ENCODE results near the gene NKX6-2. TPM values are rescaled to one million over a fixed set of nuclear protein-coding genes. Genes with fewer than 3 reads are reported as not detected.

Gene NKX6-2
- polyA plus RNA-seq, 1 donor: 1.7 TPM

DNA sequence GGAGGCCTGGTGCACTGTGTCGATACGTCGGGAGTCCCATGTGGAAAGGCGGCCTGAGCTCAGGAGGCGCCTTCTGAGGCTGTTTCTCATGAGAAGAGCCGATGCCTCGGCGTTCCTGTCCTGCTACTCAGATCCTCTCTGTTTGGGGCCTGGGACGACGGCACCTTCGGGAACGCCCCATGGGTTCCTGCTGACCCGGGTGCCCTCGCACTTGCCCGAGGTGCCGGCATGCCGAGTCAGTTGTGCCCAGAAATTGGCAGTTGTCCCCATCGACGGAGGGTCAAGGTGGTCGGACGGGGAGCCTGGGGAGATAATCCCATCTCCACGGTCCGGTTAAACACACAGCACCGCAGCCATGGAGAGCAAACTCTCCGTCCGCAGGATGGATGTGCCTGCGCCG is 33.0 kb downstream of the NKX6-2 start:
- H3K27ac ChIP-seq (ENCODE audit: low read length): no peak overlapping the region
- H3K27me3 ChIP-seq (ENCODE audit: control insufficient read depth, insufficient read depth, low read length): no peaks in the 10 kb centered on the region
- H3K4me1 ChIP-seq (ENCODE audit: control insufficient read depth, insufficient read depth, low read length): no peaks in the 10 kb centered on the region
- H3K9me3 ChIP-seq (ENCODE audit: control insufficient read depth, low read depth, low read length): peaks cover 27% of the 10 kb centered on the region
- WGBS (ENCODE audit: insufficient coverage, low lambda C conversion rate): no CpG with 5 or more reads among the region's 28 CpGs
- DNase-seq: no peak
- H3K4me3 ChIP-seq (ENCODE audit: low read length): no peak overlapping the region
- H3K36me3 ChIP-seq (ENCODE audit: control insufficient read depth, insufficient read depth, low read length): peaks cover 52% of the 10 kb centered on the region

DNA sequence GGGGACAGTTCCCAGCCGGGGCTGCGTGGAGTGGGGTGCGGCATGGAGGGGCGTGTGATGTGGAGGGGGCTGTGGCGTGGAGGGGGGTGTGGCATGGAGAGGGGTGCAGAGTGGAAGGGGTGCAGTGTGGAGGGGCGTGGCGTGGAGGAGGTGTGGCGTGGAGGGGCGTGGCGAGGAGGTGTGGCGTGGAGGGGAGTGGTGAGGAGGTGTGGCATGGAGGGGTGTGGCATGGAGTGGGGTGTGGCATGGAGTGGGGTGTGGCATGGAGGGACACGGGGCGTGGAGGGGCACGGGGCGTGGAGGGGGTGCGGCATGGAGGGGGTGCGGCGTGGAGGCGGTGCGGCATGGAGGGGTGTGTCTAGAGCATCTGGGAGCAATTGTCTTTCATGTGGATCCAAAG is 33.6 kb downstream of the NKX6-2 start:
- Histone ChIP-seq H3K4me3 (ENCODE audit: low read length) (no peak overlapping the region), H3K36me3 (ENCODE audit: control insufficient read depth, insufficient read depth, low read length) (peaks cover 52% of the 10 kb centered on the region), H3K27ac (ENCODE audit: low read length) (no peak overlapping the region), H3K9me3 (ENCODE audit: control insufficient read depth, low read depth, low read length) (peaks cover 21% of the 10 kb centered on the region), H3K4me1 (ENCODE audit: control insufficient read depth, insufficient read depth, low read length) (no peaks in the 10 kb centered on the region), H3K27me3 (ENCODE audit: control insufficient read depth, insufficient read depth, low read length) (no peaks in the 10 kb centered on the region)
- no peak for DNase-seq
- WGBS (ENCODE audit: insufficient coverage, low lambda C conversion rate): no CpG with 5 or more reads among the region's 20 CpGs

DNA sequence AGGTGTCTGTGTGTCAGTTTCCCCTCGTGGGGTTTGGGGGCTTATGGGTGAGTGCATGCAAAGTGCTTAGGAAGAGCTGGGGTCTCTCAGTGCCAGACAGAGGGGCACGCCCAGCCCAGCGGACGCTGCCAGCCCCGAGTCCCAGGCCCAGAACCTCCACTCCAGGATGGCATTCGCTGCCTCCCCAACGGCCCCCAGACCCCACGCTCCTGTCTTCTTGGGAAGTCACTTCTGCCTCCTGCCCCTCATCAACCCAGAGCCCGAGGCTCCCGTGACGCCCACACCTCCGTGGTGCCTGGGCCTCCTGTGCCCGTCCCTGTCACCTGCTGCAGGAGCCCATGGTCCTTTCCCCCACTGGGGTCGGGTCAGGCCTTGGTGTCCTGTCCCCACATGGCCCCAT is 35.0 kb downstream of the NKX6-2 start:
- H3K36me3 ChIP-seq (ENCODE audit: control insufficient read depth, insufficient read depth, low read length): peaks cover 42% of the 10 kb centered on the region
- H3K27ac ChIP-seq (ENCODE audit: low read length): no peak overlapping the region
- H3K4me1 ChIP-seq (ENCODE audit: control insufficient read depth, insufficient read depth, low read length): no peaks in the 10 kb centered on the region
- no peaks in the 10 kb centered on the region for H3K27me3 ChIP-seq (ENCODE audit: control insufficient read depth, insufficient read depth, low read length)
- no CpG with 5 or more reads among the region's 14 CpGs for WGBS (ENCODE audit: insufficient coverage, low lambda C conversion rate)
- DNase-seq: no peak
- no peak overlapping the region for H3K4me3 ChIP-seq (ENCODE audit: low read length)
- H3K9me3 ChIP-seq (ENCODE audit: control insufficient read depth, low read depth, low read length): peaks cover 11% of the 10 kb centered on the region

DNA sequence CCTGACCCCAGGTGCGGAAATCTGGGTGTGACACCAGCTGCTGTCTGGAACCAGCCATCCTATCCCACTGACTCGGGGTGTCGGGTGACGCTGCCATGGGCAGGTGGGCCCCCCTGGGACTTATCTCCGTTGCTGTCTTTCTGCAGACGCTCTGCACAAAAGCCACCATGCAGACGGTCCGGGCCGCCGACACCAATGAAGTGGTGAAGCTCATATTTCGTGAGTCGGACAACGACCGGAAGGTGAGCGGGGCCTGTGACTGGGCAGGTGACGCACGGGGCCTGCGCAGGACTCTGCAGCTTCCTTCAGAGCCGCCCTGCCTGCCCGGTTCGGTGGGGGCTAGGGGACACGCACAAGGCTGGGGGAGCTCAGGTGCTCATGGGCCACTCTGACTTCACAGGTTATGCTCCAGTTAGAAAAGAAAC is 36.6 kb downstream of the NKX6-2 start:
- Histone ChIP-seq H3K9me3 (ENCODE audit: control insufficient read depth, low read depth, low read length) (peaks cover 11% of the 10 kb centered on the region), H3K4me3 (ENCODE audit: low read length) (no peak overlapping the region), H3K4me1 (ENCODE audit: control insufficient read depth, insufficient read depth, low read length) (no peaks in the 10 kb centered on the region), H3K36me3 (ENCODE audit: control insufficient read depth, insufficient read depth, low read length) (peaks cover 37% of the 10 kb centered on the region), H3K27me3 (ENCODE audit: control insufficient read depth, insufficient read depth, low read length) (no peaks in the 10 kb centered on the region), H3K27ac (ENCODE audit: low read length) (no peak overlapping the region)
- no CpG with 5 or more reads among the region's 22 CpGs for WGBS (ENCODE audit: insufficient coverage, low lambda C conversion rate)
- DNase-seq: no peak

DNA sequence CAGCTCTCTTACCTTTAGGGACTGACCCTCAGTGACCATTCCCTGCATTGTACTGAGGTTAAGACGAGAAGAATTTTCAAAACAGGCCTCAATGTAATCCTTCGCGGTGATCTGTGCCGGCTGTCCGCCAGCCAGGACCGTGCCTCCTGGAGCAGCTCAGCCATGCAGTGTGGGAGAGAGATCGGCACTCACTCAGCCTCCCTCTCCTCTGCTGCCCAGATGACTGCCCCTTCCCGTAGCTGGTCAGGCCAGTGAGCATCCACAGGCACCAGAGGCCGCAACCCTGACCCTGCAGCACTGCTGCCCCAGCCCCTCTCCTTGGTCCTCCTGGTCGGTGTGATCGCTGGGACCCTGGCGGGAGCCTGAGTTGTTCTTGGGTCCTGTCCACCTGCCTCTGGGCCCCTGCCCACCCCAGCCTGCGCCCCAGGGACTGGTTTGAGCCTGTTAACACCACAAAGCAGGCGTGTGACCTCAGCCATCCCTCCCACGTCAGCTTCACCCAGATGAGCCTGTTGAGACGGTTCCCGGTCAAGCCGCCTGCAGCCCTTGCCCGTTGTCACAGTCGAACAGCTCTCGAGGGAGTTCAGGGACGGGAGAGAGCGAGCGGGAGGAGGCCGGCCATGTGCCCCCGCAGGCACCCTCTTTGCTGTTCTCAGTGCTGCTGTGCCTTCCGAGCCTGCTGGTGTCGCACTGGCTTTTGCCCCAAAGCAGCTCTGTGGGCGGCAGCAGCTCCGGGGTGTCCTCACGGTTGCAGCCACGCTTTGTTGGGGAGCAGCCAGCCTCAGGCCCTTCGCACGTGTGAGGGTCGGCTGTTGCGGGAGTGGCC is 37.2 kb downstream of the NKX6-2 start:
- DNase-seq: no peak
- Histone ChIP-seq H3K27ac (ENCODE audit: low read length) (no peak overlapping the region), H3K4me1 (ENCODE audit: control insufficient read depth, insufficient read depth, low read length) (no peaks in the 10 kb centered on the region), H3K9me3 (ENCODE audit: control insufficient read depth, low read depth, low read length) (peaks cover 11% of the 10 kb centered on the region), H3K36me3 (ENCODE audit: control insufficient read depth, insufficient read depth, low read length) (peaks cover 30% of the 10 kb centered on the region), H3K27me3 (ENCODE audit: control insufficient read depth, insufficient read depth, low read length) (no peaks in the 10 kb centered on the region), H3K4me3 (ENCODE audit: low read length) (no peak overlapping the region)
- WGBS (ENCODE audit: insufficient coverage, low lambda C conversion rate): no CpG with 5 or more reads among the region's 36 CpGs

DNA sequence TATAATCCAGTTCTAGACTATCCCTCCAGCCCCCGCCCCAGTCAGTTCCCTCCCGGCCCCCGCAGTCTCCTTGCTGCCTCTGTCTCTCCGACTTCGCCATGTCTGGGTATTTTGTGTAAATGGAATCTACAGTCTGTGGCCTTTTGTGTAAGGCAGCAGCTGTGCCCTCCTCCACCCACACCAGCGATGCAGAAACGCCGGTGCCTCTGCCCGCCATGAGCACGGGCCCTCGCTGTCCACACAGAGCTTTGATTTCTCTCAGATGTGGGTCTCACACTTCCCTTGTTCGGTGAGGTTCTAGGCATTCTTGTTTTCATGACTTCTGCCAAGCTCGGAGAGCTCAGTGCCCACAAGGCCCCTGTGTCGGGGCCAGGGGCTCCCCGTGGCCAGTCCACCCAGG is 37.8 kb downstream of the NKX6-2 start:
- no CpG with 5 or more reads among the region's 15 CpGs for WGBS (ENCODE audit: insufficient coverage, low lambda C conversion rate)
- DNase-seq: no peak
- H3K36me3 ChIP-seq (ENCODE audit: control insufficient read depth, insufficient read depth, low read length): peaks cover 26% of the 10 kb centered on the region

DNA sequence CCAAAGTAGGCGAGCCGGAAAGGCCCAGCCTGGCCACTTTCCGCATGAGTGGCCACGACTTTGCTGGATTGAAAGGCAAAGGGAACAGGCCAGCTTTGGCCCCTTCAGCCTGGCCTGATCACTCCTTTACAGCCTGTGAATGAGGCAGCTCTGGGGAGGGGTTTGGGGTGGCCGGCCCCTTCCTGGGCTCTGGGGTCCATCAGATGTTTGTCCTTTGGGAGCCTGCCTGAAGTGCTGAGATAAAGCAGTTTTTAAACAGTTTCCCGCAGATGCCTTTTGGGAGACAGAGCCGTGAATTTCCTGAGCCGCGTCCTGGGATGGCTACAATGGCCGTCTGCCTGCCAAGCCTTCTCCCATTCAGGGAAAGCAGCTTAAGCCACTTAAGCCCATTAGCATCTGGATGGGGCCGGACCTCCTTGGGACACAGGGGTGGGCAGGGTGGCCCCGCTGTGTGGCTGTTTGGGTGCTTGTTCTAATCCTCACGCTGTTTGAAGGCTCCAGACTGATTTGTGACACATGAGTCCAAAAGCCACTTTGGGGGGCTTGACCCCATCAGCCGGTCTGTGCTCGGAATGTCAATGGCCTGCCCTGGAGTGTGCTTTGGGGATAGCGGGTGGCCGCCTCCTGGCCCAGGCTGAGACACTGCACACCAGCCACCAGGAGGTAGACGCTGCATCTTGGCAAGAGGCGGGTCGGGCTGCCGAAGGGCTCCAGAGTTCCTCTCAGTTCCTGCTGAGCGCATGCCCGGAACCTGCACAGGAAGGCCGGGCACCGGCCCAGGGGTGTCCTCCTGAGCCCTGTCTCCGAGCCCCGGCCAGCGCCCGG is 38.9 kb downstream of the NKX6-2 start:
- H3K4me1 ChIP-seq (ENCODE audit: control insufficient read depth, insufficient read depth, low read length): no peaks in the 10 kb centered on the region
- peaks cover 25% of the 10 kb centered on the region for H3K36me3 ChIP-seq (ENCODE audit: control insufficient read depth, insufficient read depth, low read length)
- no peak overlapping the region for H3K27ac ChIP-seq (ENCODE audit: low read length)
- peaks cover 8% of the 10 kb centered on the region for H3K9me3 ChIP-seq (ENCODE audit: control insufficient read depth, low read depth, low read length)
- WGBS (ENCODE audit: insufficient coverage, low lambda C conversion rate): 100% methylated on average over 1 of the region's 29 CpGs
- DNase-seq: no peak
- H3K27me3 ChIP-seq (ENCODE audit: control insufficient read depth, insufficient read depth, low read length): no peaks in the 10 kb centered on the region
- no peak overlapping the region for H3K4me3 ChIP-seq (ENCODE audit: low read length)

More for the DNA sequence above, 37.8 kb downstream of the NKX6-2 start:
- Histone ChIP-seq H3K27me3 (ENCODE audit: control insufficient read depth, insufficient read depth, low read length) (no peaks in the 10 kb centered on the region), H3K27ac (ENCODE audit: low read length) (no peak overlapping the region), H3K4me1 (ENCODE audit: control insufficient read depth, insufficient read depth, low read length) (no peaks in the 10 kb centered on the region), H3K9me3 (ENCODE audit: control insufficient read depth, low read depth, low read length) (peaks cover 11% of the 10 kb centered on the region), H3K4me3 (ENCODE audit: low read length) (no peak overlapping the region)

DNA sequence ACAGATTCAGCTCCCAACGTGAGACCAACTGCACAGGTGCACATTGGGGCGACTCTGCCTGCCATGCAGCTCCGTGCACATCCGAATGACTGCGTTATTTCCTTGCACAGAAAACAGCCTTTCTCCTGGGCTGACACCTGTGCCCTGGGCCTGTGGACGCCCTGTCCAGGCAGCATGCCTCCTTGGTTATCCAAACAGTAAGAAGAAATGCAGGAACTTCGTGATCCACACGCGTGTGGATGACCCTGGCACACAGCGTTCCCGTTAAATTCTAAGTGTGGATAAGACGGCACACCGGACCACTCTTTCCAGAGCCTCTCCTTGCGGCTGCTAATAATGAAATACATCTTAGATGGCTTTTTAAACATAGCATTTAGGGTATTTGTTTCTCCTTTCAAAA is 39.6 kb downstream of the NKX6-2 start:
- H3K9me3 ChIP-seq (ENCODE audit: control insufficient read depth, low read depth, low read length): peaks cover 8% of the 10 kb centered on the region
- no CpG with 5 or more reads among the region's 14 CpGs for WGBS (ENCODE audit: insufficient coverage, low lambda C conversion rate)

DNA sequence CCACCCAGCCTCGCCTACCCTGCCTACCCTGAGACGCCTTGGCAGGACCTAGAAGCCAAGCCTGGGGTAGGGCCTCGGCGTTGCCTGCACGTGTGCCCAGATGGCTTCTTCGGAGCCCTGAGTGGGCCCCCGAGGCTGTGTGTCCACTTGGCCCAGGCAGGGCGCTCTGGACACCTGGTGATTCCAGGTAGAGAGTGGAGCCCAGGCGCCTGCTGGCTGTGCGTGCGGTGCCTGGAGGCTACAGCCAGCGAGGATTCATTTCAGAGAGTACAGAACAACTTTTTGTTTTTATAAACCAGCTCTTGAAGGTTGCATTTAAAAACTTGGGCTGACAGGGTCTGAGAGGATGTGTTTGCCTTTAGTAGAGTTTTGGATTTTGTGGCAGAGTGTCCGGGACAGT is 40.0 kb downstream of the NKX6-2 start:
- H3K27me3 ChIP-seq (ENCODE audit: control insufficient read depth, insufficient read depth, low read length): no peaks in the 10 kb centered on the region

More for the DNA sequence above, 39.6 kb downstream of the NKX6-2 start:
- Histone ChIP-seq H3K27ac (ENCODE audit: low read length) (no peak overlapping the region), H3K4me3 (ENCODE audit: low read length) (no peak overlapping the region), H3K4me1 (ENCODE audit: control insufficient read depth, insufficient read depth, low read length) (no peaks in the 10 kb centered on the region), H3K27me3 (ENCODE audit: control insufficient read depth, insufficient read depth, low read length) (no peaks in the 10 kb centered on the region), H3K36me3 (ENCODE audit: control insufficient read depth, insufficient read depth, low read length) (peaks cover 24% of the 10 kb centered on the region)
- no peak for DNase-seq

DNA sequence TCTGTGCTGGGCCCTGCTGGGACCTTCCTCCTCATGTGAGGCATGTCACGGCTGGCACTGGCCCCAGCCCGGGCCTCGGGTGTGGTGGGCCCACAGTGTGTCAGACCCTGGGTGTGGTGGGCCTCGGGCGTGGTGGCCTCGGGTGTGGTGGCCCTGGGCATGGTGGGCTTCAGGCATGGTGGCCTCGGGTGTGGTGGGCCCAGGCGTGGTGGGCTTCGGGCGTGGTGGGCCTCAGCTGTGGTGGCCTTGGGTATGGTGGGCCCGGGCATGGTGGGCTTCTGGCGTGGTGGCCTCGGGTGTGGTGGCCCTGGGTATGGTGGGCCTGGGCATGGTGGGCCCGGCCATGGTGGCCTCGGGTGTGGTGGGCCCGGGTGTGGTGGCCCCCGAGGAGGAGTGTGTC is 40.4 kb downstream of the NKX6-2 start:
- peaks cover 16% of the 10 kb centered on the region for H3K36me3 ChIP-seq (ENCODE audit: control insufficient read depth, insufficient read depth, low read length)
- WGBS (ENCODE audit: insufficient coverage, low lambda C conversion rate): no CpG with 5 or more reads among the region's 17 CpGs
- no peaks in the 10 kb centered on the region for H3K27me3 ChIP-seq (ENCODE audit: control insufficient read depth, insufficient read depth, low read length)
- no peak for DNase-seq
- no peaks in the 10 kb centered on the region for H3K9me3 ChIP-seq (ENCODE audit: control insufficient read depth, low read depth, low read length)
- no peak overlapping the region for H3K4me3 ChIP-seq (ENCODE audit: low read length)
- no peaks in the 10 kb centered on the region for H3K4me1 ChIP-seq (ENCODE audit: control insufficient read depth, insufficient read depth, low read length)
- no peak overlapping the region for H3K27ac ChIP-seq (ENCODE audit: low read length)

More for the DNA sequence above, 40.0 kb downstream of the NKX6-2 start:
- H3K4me1 ChIP-seq (ENCODE audit: control insufficient read depth, insufficient read depth, low read length): no peaks in the 10 kb centered on the region
- no peak for DNase-seq
- WGBS (ENCODE audit: insufficient coverage, low lambda C conversion rate): no CpG with 5 or more reads among the region's 13 CpGs
- H3K9me3 ChIP-seq (ENCODE audit: control insufficient read depth, low read depth, low read length): peaks cover 4% of the 10 kb centered on the region
- no peak overlapping the region for H3K27ac ChIP-seq (ENCODE audit: low read length)
- H3K4me3 ChIP-seq (ENCODE audit: low read length): no peak overlapping the region
- peaks cover 20% of the 10 kb centered on the region for H3K36me3 ChIP-seq (ENCODE audit: control insufficient read depth, insufficient read depth, low read length)

All from large intestine (tissue), 3 donors.